HepG2 (cell line): ENCODE data around the gene PIP4K2B. TPM values are rescaled to one million over a fixed set of nuclear protein-coding genes. Genes with fewer than 3 reads are reported as not detected.

Experiments
- ATRX ChIP-seq: sonication (generic); formaldehyde crosslinking; IDR thresholded peaks from 2 replicates; pipeline ENCODE4 v1.4.0; 2020; ENCODE audit warnings: missing genetic modification reagents, borderline replicate concordance
- ELF4 ChIP-seq: sonication (generic); formaldehyde crosslinking; IDR thresholded peaks from 2 replicates; pipeline ENCODE4 v1.5.0; 2020; ENCODE audit warnings: missing genetic modification reagents, mild to moderate bottlenecking, moderate library complexity, borderline replicate concordance
- ETV6 ChIP-seq: sonication (generic); formaldehyde crosslinking; conservative IDR thresholded peaks from 2 replicates; pipeline ENCODE4 v1.4.0; 2020; ENCODE audit warnings: missing genetic modification reagents
- FOXM1 ChIP-seq: sonication (generic); formaldehyde crosslinking; IDR thresholded peaks from 2 replicates; pipeline ENCODE4 v1.5.0; 2020; ENCODE audit warnings: missing genetic modification reagents
- HMGXB3 ChIP-seq: sonication (generic); formaldehyde crosslinking; IDR thresholded peaks from 2 replicates; pipeline ENCODE4 v1.4.0; 2020; ENCODE audit warnings: missing genetic modification reagents, borderline replicate concordance
- MED13 ChIP-seq: sonication (generic); formaldehyde crosslinking; IDR thresholded peaks from 2 replicates; pipeline ENCODE4 v1.5.0; 2020; ENCODE audit warnings: missing genetic modification reagents
- MXD3 ChIP-seq: IDR thresholded peaks from 2 replicates; pipeline ENCODE4 v1.6.1; 2016; ENCODE audit warnings: mild to moderate bottlenecking, missing biosample characterization, missing genetic modification reagents
- PATZ1 ChIP-seq: sonication (generic); formaldehyde crosslinking; IDR thresholded peaks from 2 replicates; pipeline ENCODE4 v1.4.0; 2020; ENCODE audit warnings: missing genetic modification reagents
- PPARG ChIP-seq: conservative IDR thresholded peaks from 2 replicates; pipeline ENCODE4 v1.6.1; 2016; ENCODE audit warnings: missing biosample characterization, missing genetic modification reagents
- SIX1 ChIP-seq: sonication (generic); formaldehyde crosslinking; IDR thresholded peaks from 2 replicates; pipeline ENCODE4 v1.4.0; 2020; ENCODE audit warnings: missing genetic modification reagents, borderline replicate concordance
- TCF12 ChIP-seq, 2 experiments: fragments of 450-650 bp in 1 of 2; sonication (generic) in 1 of 2; formaldehyde crosslinking in 1 of 2; IDR thresholded peaks; 2 replicates each; pipeline versions ENCODE4 v1.6.1 to v1.8.0; 2017 to 2022; ENCODE audit warnings: antibody characterized with exemption in 1 of 2, mild to moderate bottlenecking in 1 of 2, missing genetic modification reagents in 1 of 2, moderate library complexity in 1 of 2
- TP53 ChIP-seq: sonication (generic); formaldehyde crosslinking; conservative IDR thresholded peaks from 2 replicates; pipeline ENCODE4 v1.4.0; 2020; ENCODE audit warnings: missing genetic modification reagents
- ZNF12 ChIP-seq: sonication (generic); formaldehyde crosslinking; IDR thresholded peaks from 2 replicates; pipeline ENCODE4 v1.5.0; 2020; ENCODE audit warnings: missing genetic modification reagents
- ZNF282 ChIP-seq: fragments of 450-650 bp; IDR thresholded peaks from 2 replicates; pipeline ENCODE4 v1.6.1; 2018; ENCODE audit not compliant: partially characterized antibody
- ZNF468 ChIP-seq: sonication (generic); formaldehyde crosslinking; IDR thresholded peaks from 2 replicates; pipeline ENCODE4 v1.8.0; 2022; ENCODE audit warnings: mild to moderate bottlenecking, moderate library complexity, missing genetic modification reagents
- ZNF550 ChIP-seq: sonication (generic); formaldehyde crosslinking; IDR thresholded peaks from 2 replicates; pipeline ENCODE4 v1.4.0; 2020; ENCODE audit warnings: mild to moderate bottlenecking, missing genetic modification reagents, borderline replicate concordance
- ZNF574 ChIP-seq: sonication (generic); formaldehyde crosslinking; IDR thresholded peaks from 2 replicates; pipeline ENCODE4 v1.4.0; 2020; ENCODE audit warnings: missing genetic modification reagents
- ZNF598 ChIP-seq: sonication (generic); formaldehyde crosslinking; IDR thresholded peaks from 2 replicates; pipeline ENCODE4 v1.5.1; 2020; ENCODE audit warnings: mild to moderate bottlenecking, missing genetic modification reagents, borderline replicate concordance
- ZNF652 ChIP-seq: IDR thresholded peaks from 2 replicates; pipeline ENCODE4 v1.6.1; 2016; ENCODE audit warnings: low read depth, borderline replicate concordance
- ZSCAN9 ChIP-seq: IDR thresholded peaks from 2 replicates; pipeline ENCODE4 v1.6.1; 2016; ENCODE audit warnings: borderline replicate concordance
- polyA plus RNA-seq, 8 experiments: library from polyadenylated mRNA; depleted of rRNA in 3 of 8; stranded (reverse) in 7 of 8; unstranded in 1 of 8; fragments of >200 nt; fragmentation: Illumina TruSeq in 4 of 8; extraction: Trizol in 4 of 8; gene quantifications; 2 replicates each; pipeline versions ENCODE4 v1.2.1 to v1.2.3, GENCODE V29; 2011 to 2016; ENCODE audit warnings: low read depth in 4 of 8, missing spikeins in 1 of 8, mixed read lengths in 1 of 8; ENCODE audit not compliant: insufficient read depth in 1 of 8
- total RNA-seq, 5 experiments: library from RNA; depleted of rRNA; stranded (reverse); fragments of >200 nt; fragmentation: Illumina TruSeq; extraction: Trizol; gene quantifications; 2 replicates each; pipeline ENCODE4 v1.2.3, GENCODE V29; 2016; ENCODE audit warnings: low read depth in 1 of 5

PIP4K2B gene
- total and polyA plus RNA-seq, 2 of the 13 experiments (the other 11 are each of a cell fraction or from before 2014, with no cell fraction given) = 20.4 to 54.0 TPM

GRCh38 chr17:38824899-38825761, 25.8 kb upstream of the PIP4K2B start, which contains the start of gene CWC25 (continued):
- peak; percentile 97 for TF ChIP-seq ZNF574 (CRISPR knock-in tag)
- no peak for TF ChIP-seq FOXM1 (CRISPR knock-in tag)
- peak; percentile 31; the same call in 1 of the 2 replicates for TF ChIP-seq ELF4 (CRISPR knock-in tag)
- peak; percentile 73 for TF ChIP-seq PATZ1 (CRISPR knock-in tag)
- TF ChIP-seq ZNF652 (CRISPR knock-in tag) = no peak; the same call in 1 of the 2 replicates
- TF ChIP-seq MXD3 (CRISPR knock-in tag) = peak; percentile 71; the same call in 1 of the 2 replicates
- TF ChIP-seq HMGXB3 (CRISPR knock-in tag) = peak; percentile 89
- TF ChIP-seq TCF12 (IDR thresholded peaks at IDR 0.05) = no peak
- peak; percentile 90 for TF ChIP-seq TCF12 (CRISPR knock-in tag; IDR thresholded peaks at IDR 0.05)
- peak; percentile 49 for TF ChIP-seq PPARG
- no peak for TF ChIP-seq ATRX (CRISPR knock-in tag)
- TF ChIP-seq ETV6 (CRISPR knock-in tag) = peak; percentile 90
- no peak for TF ChIP-seq ZNF282
- TF ChIP-seq ZNF598 (CRISPR knock-in tag) = peak; percentile 85
- peak; percentile 43; the same call in 1 of the 2 replicates for TF ChIP-seq ZNF12 (CRISPR knock-in tag)
- peak; percentile 46 for TF ChIP-seq SIX1 (CRISPR knock-in tag)
- TF ChIP-seq TP53 = no peak; the same call in 1 of the 2 replicates
- TF ChIP-seq ZNF468 (CRISPR knock-in tag) = no peak
- TF ChIP-seq ZNF550 (CRISPR knock-in tag) = no peak
- TF ChIP-seq MED13 (CRISPR knock-in tag) = no peak
- TF ChIP-seq ZSCAN9 (CRISPR knock-in tag) = peak; percentile 98
